ENCODE results near the gene KANK2. TPM values are rescaled to one million over a fixed set of nuclear protein-coding genes. Genes with fewer than 3 reads are reported as not detected.

KANK2 gene
- total and polyA plus RNA-seq, 2 experiments from 2014 or later = 76.3 to 215 TPM

- Histone ChIP-seq H3K27ac (no peak overlapping the region), H3K9me2 (ENCODE audit: insufficient read depth) (no peaks in the 10 kb centered on the region), H3K9ac (no peak overlapping the region), H3K4me2 (ENCODE audit: unreplicated experiment) (no peak overlapping the region), H2AFZ (no peak overlapping the region), H3K9me3 (ENCODE audit: low read depth) (no peaks in the 10 kb centered on the region), H3K36me3 (ENCODE audit: low read depth) (no peaks in the 10 kb centered on the region), H3K4me1 (ENCODE audit: insufficient read depth) (no peaks in the 10 kb centered on the region), H3K4me3 (no peak overlapping the region), H3K79me2 (ENCODE audit: insufficient read depth) (no peaks in the 10 kb centered on the region), H4K20me1 (ENCODE audit: insufficient read depth) (no peaks in the 10 kb centered on the region), H3K27me3 (replicated peaks; ENCODE audit: insufficient read depth) (no peaks in the 10 kb centered on the region), H3F3A (ENCODE audit: insufficient read depth) (no peaks in the 10 kb centered on the region)
- DNase-seq = peak; percentile 24
- in situ Hi-C loops (cut with MboI) = no loop called here
- WGBS, 2 experiments (ENCODE audit: low coverage in 1 of 2, low lambda C conversion rate in 2 of 2, missing lambda C conversion rate in 2 of 2) = 88 to 89% methylated on average over 13 to 14 of the region's 14 CpGs
- TF ChIP-seq EZH2phosphoT487 (IDR thresholded peaks at IDR 0.05; ENCODE audit: insufficient read depth, low read depth) = no peak
- TF ChIP-seq EZH2 (IDR thresholded peaks at IDR 0.05; ENCODE audit: insufficient read depth, poor library complexity, severe bottlenecking) = no peak
These were observed 30.0 kb upstream of the KANK2 start for GRCh38 chr19:11227195-11227886.

GRCh38 chr19:11226716-11227166, 29.4 kb upstream of the KANK2 start:
- in situ Hi-C loops (cut with MboI) = no loop called here
- Histone ChIP-seq H2AFZ (no peak overlapping the region), H3K27me3 (replicated peaks; ENCODE audit: insufficient read depth) (no peaks in the 10 kb centered on the region), H3K36me3 (ENCODE audit: low read depth) (peaks cover 6% of the 10 kb centered on the region; the same call in 1 of the 2 replicates), H3K9me3 (ENCODE audit: low read depth) (no peaks in the 10 kb centered on the region), H3K27ac (no peak overlapping the region), H3K4me2 (ENCODE audit: unreplicated experiment) (no peak overlapping the region), H3K9me2 (ENCODE audit: insufficient read depth) (no peaks in the 10 kb centered on the region), H4K20me1 (ENCODE audit: insufficient read depth) (no peaks in the 10 kb centered on the region), H3K4me3 (no peak overlapping the region), H3K4me1 (ENCODE audit: insufficient read depth) (no peaks in the 10 kb centered on the region), H3K79me2 (ENCODE audit: insufficient read depth) (no peaks in the 10 kb centered on the region), H3F3A (ENCODE audit: insufficient read depth) (no peaks in the 10 kb centered on the region), H3K9ac (no peak overlapping the region)
- DNase-seq = no peak
- no peak for TF ChIP-seq EZH2phosphoT487 (IDR thresholded peaks at IDR 0.05; ENCODE audit: insufficient read depth, low read depth)
- no peak for TF ChIP-seq EZH2 (IDR thresholded peaks at IDR 0.05; ENCODE audit: insufficient read depth, poor library complexity, severe bottlenecking)
- WGBS, 2 experiments (ENCODE audit: low coverage in 1 of 2, low lambda C conversion rate in 2 of 2, missing lambda C conversion rate in 2 of 2) = 96 to 100% methylated on average over 1 of the region's 1 CpG

GRCh38 chr19:11225815-11226214, 28.5 kb upstream of the KANK2 start:
- Histone ChIP-seq H2AFZ (no peak overlapping the region), H3K4me2 (ENCODE audit: unreplicated experiment) (no peak overlapping the region), H3K79me2 (ENCODE audit: insufficient read depth) (no peaks in the 10 kb centered on the region), H3K36me3 (ENCODE audit: low read depth) (peaks cover 15% of the 10 kb centered on the region; the same call in 1 of the 2 replicates), H3K9ac (no peak overlapping the region), H3F3A (ENCODE audit: insufficient read depth) (no peaks in the 10 kb centered on the region), H3K9me2 (ENCODE audit: insufficient read depth) (no peaks in the 10 kb centered on the region), H4K20me1 (ENCODE audit: insufficient read depth) (no peaks in the 10 kb centered on the region), H3K4me3 (no peak overlapping the region), H3K4me1 (ENCODE audit: insufficient read depth) (no peaks in the 10 kb centered on the region), H3K9me3 (ENCODE audit: low read depth) (no peaks in the 10 kb centered on the region), H3K27ac (no peak overlapping the region), H3K27me3 (replicated peaks; ENCODE audit: insufficient read depth) (no peaks in the 10 kb centered on the region)
- TF ChIP-seq EZH2phosphoT487 (IDR thresholded peaks at IDR 0.05; ENCODE audit: insufficient read depth, low read depth) = no peak
- no peak for TF ChIP-seq EZH2 (IDR thresholded peaks at IDR 0.05; ENCODE audit: insufficient read depth, poor library complexity, severe bottlenecking)
- 96 to 98% methylated on average over 3 of the region's 3 CpGs for WGBS, 2 experiments (ENCODE audit: low coverage in 1 of 2, low lambda C conversion rate in 2 of 2, missing lambda C conversion rate in 2 of 2)
- no peak for DNase-seq
- in situ Hi-C loops (cut with MboI) = no loop called here

GRCh38 chr19:11225172-11225571, 27.8 kb upstream of the KANK2 start:
- DNase-seq = no peak
- H3K4me3 ChIP-seq = no peak overlapping the region
- H3K9me2 ChIP-seq (ENCODE audit: insufficient read depth) = no peaks in the 10 kb centered on the region
- H3K27me3 ChIP-seq (replicated peaks; ENCODE audit: insufficient read depth) = no peaks in the 10 kb centered on the region
- in situ Hi-C loops (cut with MboI) = no loop called here
- H3K4me2 ChIP-seq (ENCODE audit: unreplicated experiment) = no peak overlapping the region
- 81% methylated on average over 5 of the region's 5 CpGs for WGBS, 2 experiments (ENCODE audit: low coverage in 1 of 2, low lambda C conversion rate in 2 of 2, missing lambda C conversion rate in 2 of 2)
- no peak for TF ChIP-seq EZH2 (IDR thresholded peaks at IDR 0.05; ENCODE audit: insufficient read depth, poor library complexity, severe bottlenecking)
- TF ChIP-seq EZH2phosphoT487 (IDR thresholded peaks at IDR 0.05; ENCODE audit: insufficient read depth, low read depth) = no peak
- no peaks in the 10 kb centered on the region for H3K9me3 ChIP-seq (ENCODE audit: low read depth)
- H3K4me1 ChIP-seq (ENCODE audit: insufficient read depth) = no peaks in the 10 kb centered on the region
- H3K79me2 ChIP-seq (ENCODE audit: insufficient read depth) = no peaks in the 10 kb centered on the region
- no peaks in the 10 kb centered on the region for H3F3A ChIP-seq (ENCODE audit: insufficient read depth)
- H3K9ac ChIP-seq = no peak overlapping the region
- peaks cover 15% of the 10 kb centered on the region; the same call in 1 of the 2 replicates for H3K36me3 ChIP-seq (ENCODE audit: low read depth)
- H2AFZ ChIP-seq = no peak overlapping the region
- no peak overlapping the region for H3K27ac ChIP-seq
- no peaks in the 10 kb centered on the region for H4K20me1 ChIP-seq (ENCODE audit: insufficient read depth)
